K562 (cell line): ENCODE results near the gene CCDC196. TPM values are rescaled to one million over a fixed set of nuclear protein-coding genes. Genes with fewer than 3 reads are reported as not detected.

Experiments used
- CTBP1 ChIP-seq: fragments of 450-650 bp; IDR thresholded peaks from 2 replicates; pipeline ENCODE4 v1.6.1; 2016; ENCODE audit warnings: borderline replicate concordance
- CXXC5 ChIP-seq: fragments of 250-450 bp; sonication (Bioruptor Pico); IDR thresholded peaks from 2 replicates; pipeline ENCODE4 v1.8.0; 2022; ENCODE audit warnings: inconsistent platforms, mild to moderate bottlenecking, moderate library complexity
- GATA2 ChIP-seq: sonication (generic); formaldehyde crosslinking; IDR thresholded peaks from 2 replicates; pipeline ENCODE4 v1.4.0; 2020; ENCODE audit warnings: mild to moderate bottlenecking, missing genetic modification reagents
- MBD2 ChIP-seq: sonication (generic); IDR thresholded peaks from 2 replicates; pipeline ENCODE4 v1.6.1; 2016; ENCODE audit warnings: low read depth, borderline replicate concordance
- PML ChIP-seq: IDR thresholded peaks from 2 replicates; pipeline ENCODE4 v1.6.1; 2012; ENCODE audit warnings: low read length, inconsistent platforms
- TGIF2 ChIP-seq: sonication (generic); formaldehyde crosslinking; IDR thresholded peaks from 2 replicates; pipeline ENCODE4 v1.8.1; 2022; ENCODE audit warnings: mild to moderate bottlenecking, missing genetic modification reagents, moderate library complexity
- TOE1 ChIP-seq, 2 experiments: fragments of 450-650 bp in 1 of 2; sonication (generic) in 1 of 2; formaldehyde crosslinking in 1 of 2; IDR thresholded peaks; 2 replicates each; pipeline versions ENCODE4 v1.7.1 to v1.8.0; 2016 to 2022; ENCODE audit warnings: borderline replicate concordance in 2 of 2, mild to moderate bottlenecking in 2 of 2, antibody characterized with exemption in 1 of 2, inconsistent platforms in 1 of 2, low read depth in 1 of 2, missing genetic modification reagents in 1 of 2, moderate library complexity in 1 of 2
- ZC3H11A ChIP-seq: IDR thresholded peaks from 2 replicates; pipeline ENCODE4 v1.6.1; 2012; ENCODE audit warnings: low read depth, low read length, improper control_type of control experiment
- ZNF77 ChIP-seq: fragments of 250-450 bp; sonication (Bioruptor Pico); IDR thresholded peaks from 2 replicates; pipeline ENCODE4 v1.5.0; 2020
- polyA plus RNA-seq, 8 experiments: library from polyadenylated mRNA; depleted of rRNA in 4 of 8; stranded (reverse) in 5 of 8; unstranded in 3 of 8; fragments of >200 nt; fragmentation: Nextera tagmentation in 2 of 8; fragmentation: Illumina TruSeq in 1 of 8; extraction: Ambion mirVana in 2 of 8; extraction: Trizol in 1 of 8; gene quantifications; 2 replicates each; pipeline versions ENCODE4 v1.2.1 to v1.2.3, GENCODE V29; 2011 to 2014; ENCODE audit warnings: inconsistent platforms in 1 of 8, missing spikeins in 1 of 8
- total RNA-seq, 7 experiments: library from RNA; depleted of rRNA in 6 of 7; stranded (reverse); fragments of >200 nt in 6 of 7; fragmentation: Illumina TruSeq in 2 of 7; extraction: Trizol in 2 of 7; gene quantifications; 2 replicates each; pipeline versions ENCODE4 v1.2.1 to v1.2.3, GENCODE V29; 2011 to 2021; ENCODE audit warnings: low replicate concordance in 1 of 7
- TF ChIP-seq, protein P1 (sequence below): fragments of 250-450 bp; sonication (Bioruptor Pico); IDR thresholded peaks from 2 replicates; pipeline ENCODE4 v1.5.0; 2021
- TF ChIP-seq, protein P2 (sequence below): fragments of 450-650 bp; IDR thresholded peaks from 2 replicates; pipeline ENCODE4 v1.6.1; 2018; ENCODE audit not compliant: partially characterized antibody
- TF ChIP-seq, protein P3 (sequence below): fragments of 250-450 bp; sonication (Bioruptor Pico); IDR thresholded peaks from 2 replicates; pipeline ENCODE4 v1.5.1; 2021; ENCODE audit warnings: mild to moderate bottlenecking
- TF ChIP-seq, protein P4 (sequence below): sonication (generic); formaldehyde crosslinking; IDR thresholded peaks from 2 replicates; pipeline ENCODE4 v1.8.0; 2023; ENCODE audit warnings: mild to moderate bottlenecking, missing genetic modification reagents
- TF ChIP-seq, protein P5 (sequence below): sonication (generic); formaldehyde crosslinking; IDR thresholded peaks from 2 replicates; pipeline ENCODE4 v1.8.0; 2022; ENCODE audit warnings: missing genetic modification reagents, mild to moderate bottlenecking, borderline replicate concordance

CCDC196 gene
- total and polyA plus RNA-seq, 9 of the 15 experiments (the other 6 are each of a cell fraction or from before 2014, with no cell fraction given) = not detected

DNA sequence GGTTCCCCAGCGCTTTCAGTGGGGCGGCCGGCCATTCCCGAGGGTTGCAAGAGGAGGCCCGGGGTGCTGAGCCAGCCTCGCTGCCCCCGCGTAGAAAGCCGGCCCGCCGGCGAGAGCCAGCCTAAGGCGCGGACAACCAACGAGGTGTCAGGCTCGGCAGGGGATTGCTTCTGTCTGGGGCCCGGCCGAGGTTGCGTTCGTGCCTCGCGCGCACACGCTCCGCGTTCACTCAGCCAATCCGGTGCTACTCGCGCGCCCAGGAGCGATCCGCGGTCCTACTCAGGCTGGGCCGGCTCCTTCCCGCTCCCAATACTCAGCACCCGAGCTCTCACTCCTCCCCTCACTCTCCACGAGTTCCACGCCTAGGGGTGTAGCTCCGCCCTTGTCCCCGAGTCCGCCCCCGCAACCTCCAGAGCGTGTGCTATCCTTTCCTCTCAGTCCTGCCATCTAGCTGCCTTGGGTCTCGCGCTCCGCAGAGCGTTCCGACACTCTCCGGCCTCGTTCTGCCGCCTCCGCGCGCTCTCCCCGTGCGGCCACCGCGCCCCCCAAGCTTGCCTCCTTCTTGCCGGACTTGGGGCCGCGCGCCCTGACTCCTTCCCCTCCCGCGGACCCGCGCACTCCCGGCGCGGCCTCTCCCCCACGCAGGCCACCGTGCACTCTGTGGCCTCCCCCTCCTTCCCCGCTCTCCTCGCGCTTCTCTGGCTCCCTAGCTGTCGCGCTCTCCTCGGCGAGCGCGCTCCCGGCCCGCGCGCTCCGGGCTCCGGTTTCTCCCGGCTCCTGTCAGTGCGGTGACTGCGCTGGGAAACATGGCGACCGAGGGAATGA is 21.8 kb downstream of the CCDC196 start, which contains the start of gene GPHN (continued):
- TF ChIP-seq TGIF2 (CRISPR knock-in tag) (no peak), ZC3H11A (no peak), MBD2 (no peak), CXXC5 (CRISPR knock-in tag) (peak; percentile 98), GATA2 (CRISPR knock-in tag) (no peak), CTBP1 (peak; percentile 91), ZNF77 (no peak), TOE1 (IDR thresholded peaks at IDR 0.05; ENCODE audit: borderline replicate concordance) (peak; percentile 68; the same call in 1 of the 2 replicates), TOE1 (CRISPR knock-in tag; IDR thresholded peaks at IDR 0.05; ENCODE audit: borderline replicate concordance, low read depth) (no peak), PML (0 out of 2 replicates have a peak, but pooled peaks have one; percentile 11)
- TF ChIP-seq, protein P1, sequence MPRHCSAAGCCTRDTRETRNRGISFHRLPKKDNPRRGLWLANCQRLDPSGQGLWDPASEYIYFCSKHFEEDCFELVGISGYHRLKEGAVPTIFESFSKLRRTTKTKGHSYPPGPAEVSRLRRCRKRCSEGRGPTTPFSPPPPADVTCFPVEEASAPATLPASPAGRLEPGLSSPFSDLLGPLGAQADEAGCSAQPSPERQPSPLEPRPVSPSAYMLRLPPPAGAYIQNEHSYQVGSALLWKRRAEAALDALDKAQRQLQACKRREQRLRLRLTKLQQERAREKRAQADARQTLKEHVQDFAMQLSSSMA = no peak
- TF ChIP-seq, protein P2, sequence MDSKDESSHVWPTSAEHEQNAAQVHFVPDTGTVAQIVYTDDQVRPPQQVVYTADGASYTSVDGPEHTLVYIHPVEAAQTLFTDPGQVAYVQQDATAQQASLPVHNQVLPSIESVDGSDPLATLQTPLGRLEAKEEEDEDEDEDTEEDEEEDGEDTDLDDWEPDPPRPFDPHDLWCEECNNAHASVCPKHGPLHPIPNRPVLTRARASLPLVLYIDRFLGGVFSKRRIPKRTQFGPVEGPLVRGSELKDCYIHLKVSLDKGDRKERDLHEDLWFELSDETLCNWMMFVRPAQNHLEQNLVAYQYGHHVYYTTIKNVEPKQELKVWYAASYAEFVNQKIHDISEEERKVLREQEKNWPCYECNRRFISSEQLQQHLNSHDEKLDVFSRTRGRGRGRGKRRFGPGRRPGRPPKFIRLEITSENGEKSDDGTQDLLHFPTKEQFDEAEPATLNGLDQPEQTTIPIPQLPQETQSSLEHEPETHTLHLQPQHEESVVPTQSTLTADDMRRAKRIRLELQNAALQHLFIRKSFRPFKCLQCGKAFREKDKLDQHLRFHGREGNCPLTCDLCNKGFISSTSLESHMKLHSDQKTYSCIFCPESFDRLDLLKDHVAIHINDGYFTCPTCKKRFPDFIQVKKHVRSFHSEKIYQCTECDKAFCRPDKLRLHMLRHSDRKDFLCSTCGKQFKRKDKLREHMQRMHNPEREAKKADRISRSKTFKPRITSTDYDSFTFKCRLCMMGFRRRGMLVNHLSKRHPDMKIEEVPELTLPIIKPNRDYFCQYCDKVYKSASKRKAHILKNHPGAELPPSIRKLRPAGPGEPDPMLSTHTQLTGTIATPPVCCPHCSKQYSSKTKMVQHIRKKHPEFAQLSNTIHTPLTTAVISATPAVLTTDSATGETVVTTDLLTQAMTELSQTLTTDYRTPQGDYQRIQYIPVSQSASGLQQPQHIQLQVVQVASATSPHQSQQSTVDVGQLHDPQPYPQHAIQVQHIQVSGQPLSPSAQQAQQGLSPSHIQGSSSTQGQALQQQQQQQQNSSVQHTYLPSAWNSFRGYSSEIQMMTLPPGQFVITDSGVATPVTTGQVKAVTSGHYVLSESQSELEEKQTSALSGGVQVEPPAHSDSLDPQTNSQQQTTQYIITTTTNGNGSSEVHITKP = no peak
- TF ChIP-seq, protein P3, sequence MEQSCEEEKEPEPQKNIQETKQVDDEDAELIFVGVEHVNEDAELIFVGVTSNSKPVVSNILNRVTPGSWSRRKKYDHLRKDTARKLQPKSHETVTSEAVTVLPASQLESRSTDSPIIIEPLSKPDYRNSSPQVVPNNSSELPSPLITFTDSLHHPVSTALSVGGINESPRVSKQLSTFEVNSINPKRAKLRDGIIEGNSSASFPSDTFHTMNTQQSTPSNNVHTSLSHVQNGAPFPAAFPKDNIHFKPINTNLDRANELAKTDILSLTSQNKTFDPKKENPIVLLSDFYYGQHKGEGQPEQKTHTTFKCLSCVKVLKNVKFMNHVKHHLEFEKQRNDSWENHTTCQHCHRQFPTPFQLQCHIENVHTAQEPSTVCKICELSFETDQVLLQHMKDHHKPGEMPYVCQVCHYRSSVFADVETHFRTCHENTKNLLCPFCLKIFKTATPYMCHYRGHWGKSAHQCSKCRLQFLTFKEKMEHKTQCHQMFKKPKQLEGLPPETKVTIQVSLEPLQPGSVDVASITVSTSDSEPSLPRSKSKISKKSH (CRISPR knock-in tag) = no peak
- TF ChIP-seq, protein P4, sequence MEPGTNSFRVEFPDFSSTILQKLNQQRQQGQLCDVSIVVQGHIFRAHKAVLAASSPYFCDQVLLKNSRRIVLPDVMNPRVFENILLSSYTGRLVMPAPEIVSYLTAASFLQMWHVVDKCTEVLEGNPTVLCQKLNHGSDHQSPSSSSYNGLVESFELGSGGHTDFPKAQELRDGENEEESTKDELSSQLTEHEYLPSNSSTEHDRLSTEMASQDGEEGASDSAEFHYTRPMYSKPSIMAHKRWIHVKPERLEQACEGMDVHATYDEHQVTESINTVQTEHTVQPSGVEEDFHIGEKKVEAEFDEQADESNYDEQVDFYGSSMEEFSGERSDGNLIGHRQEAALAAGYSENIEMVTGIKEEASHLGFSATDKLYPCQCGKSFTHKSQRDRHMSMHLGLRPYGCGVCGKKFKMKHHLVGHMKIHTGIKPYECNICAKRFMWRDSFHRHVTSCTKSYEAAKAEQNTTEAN (CRISPR knock-in tag) = no peak
- TF ChIP-seq, protein P5, sequence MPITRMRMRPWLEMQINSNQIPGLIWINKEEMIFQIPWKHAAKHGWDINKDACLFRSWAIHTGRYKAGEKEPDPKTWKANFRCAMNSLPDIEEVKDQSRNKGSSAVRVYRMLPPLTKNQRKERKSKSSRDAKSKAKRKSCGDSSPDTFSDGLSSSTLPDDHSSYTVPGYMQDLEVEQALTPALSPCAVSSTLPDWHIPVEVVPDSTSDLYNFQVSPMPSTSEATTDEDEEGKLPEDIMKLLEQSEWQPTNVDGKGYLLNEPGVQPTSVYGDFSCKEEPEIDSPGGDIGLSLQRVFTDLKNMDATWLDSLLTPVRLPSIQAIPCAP (CRISPR knock-in tag) = no peak
